HepG2 (cell line): Measurements from ENCODE around the gene PAK2.
"Not testable (repeated sequence)": the region's sequence is repeated elsewhere in the genome, so short reads cannot be mapped to it uniquely, and the experiment has no call there.

Source experiments
- KAT2B ChIP-seq: fragments of 150-350 bp; IDR thresholded peaks from 2 replicates; pipeline ENCODE4 v1.6.1; 2014; ENCODE audit warnings: low read depth, low read length, borderline replicate concordance
- POLR2A ChIP-seq, 2 experiments: IDR thresholded peaks; 2 replicates each; pipeline ENCODE4 v1.6.1; 2011; ENCODE audit warnings: low read depth in 2 of 2, low read length in 2 of 2, mild to moderate bottlenecking in 1 of 2, moderate library complexity in 1 of 2; ENCODE audit not compliant: insufficient read depth in 1 of 2

- not testable (repeated sequence) for TF ChIP-seq POLR2A (IDR thresholded peaks at IDR 0.05; ENCODE audit: insufficient read depth in 1 of 2, low read depth in 2 of 2, low read length in 2 of 2); KAT2B
Measured at GRCh38 chr3:196863000-196863399, 123.3 kb downstream of the PAK2 start.
